HK-2 (cell line): ENCODE results near the gene PPP3CA.
A peak's percentile ranks its signal among the peaks of the same experiment; 100 is the strongest.
"Not testable (repeated sequence)": the region's sequence is repeated elsewhere in the genome, so short reads cannot be mapped to it uniquely, and the experiment has no call there.

Experiments used
- DNase-seq: peaks from one replicate; pipeline ENCODE4 v3.0.0-alpha.2; 2018; ENCODE audit not compliant: unreplicated experiment

Gene PPP3CA

GRCh38 chr4:101254776-101255175, 92.5 kb downstream of the PPP3CA start:
- DNase-seq = no peak

GRCh38 chr4:101253121-101253520, 94.2 kb downstream of the PPP3CA start:
- DNase-seq = no peak

- DNase-seq = no peak
Measured at GRCh38 chr4:101252721-101253120, 94.6 kb downstream of the PPP3CA start.

- no peak for DNase-seq
Measured at GRCh38 chr4:101251261-101251660, 96.1 kb downstream of the PPP3CA start.

DNA sequence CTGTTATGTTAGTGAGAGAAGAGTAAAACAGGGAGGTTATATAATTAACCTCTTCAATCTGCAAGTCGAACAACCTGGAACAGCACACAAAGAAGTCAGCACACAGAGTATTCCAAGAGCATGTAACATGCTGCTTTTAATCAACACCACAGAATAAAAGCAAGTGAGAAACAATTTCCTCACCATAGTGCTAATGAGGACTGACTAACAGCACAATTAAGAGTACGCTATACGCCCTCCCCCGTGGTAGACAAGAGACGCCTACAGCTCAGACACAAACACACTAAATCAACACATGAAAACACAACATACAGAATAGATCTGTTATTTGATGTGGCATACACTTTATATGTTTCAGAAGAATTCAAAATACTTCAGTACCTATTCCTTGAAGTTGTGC, 103.0 kb downstream of the PPP3CA start:
- no peak for DNase-seq

GRCh38 chr4:101242441-101242840, 104.9 kb downstream of the PPP3CA start:
- DNase-seq = no peak

GRCh38 chr4:101240099-101240498, 107.2 kb downstream of the PPP3CA start:
- DNase-seq = no peak

DNA sequence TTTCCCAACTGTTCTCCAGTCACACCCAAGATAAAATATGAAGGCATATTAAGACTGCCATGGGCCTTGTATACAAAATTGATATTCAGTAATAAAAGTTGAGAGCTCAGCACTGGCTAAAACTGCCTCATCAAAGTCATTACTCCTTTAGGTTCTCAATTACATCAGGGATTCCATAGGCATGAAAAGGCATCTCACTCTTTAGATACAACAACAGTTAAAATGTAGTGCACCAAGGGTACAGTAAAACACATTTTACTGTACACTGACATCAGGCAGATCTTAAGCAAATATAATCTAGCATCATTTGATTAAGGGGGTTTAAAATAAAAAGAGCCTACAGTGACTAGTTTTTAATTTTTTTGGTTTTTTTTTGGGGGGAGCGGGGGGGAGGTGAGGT, 107.7 kb downstream of the PPP3CA start:
- no peak for DNase-seq

DNA sequence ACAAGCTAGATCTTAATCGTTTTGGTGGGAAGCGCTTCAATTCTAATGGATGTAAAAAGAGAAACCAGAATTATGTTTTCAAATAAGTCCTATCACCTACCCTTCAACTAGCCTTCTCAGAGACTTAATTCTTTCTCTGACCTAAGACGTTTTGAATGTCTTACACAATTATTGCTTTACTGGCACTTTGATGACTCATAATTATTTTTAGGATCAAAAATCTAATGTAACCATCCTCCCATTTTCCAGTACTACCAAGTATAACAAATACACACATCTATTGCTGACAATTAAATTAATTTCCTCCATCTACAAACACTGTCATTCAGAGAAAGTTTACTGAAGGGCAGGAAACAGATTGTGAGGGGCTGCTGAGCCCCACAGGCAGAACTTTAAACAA, 108.6 kb downstream of the PPP3CA start:
- no peak for DNase-seq

GRCh38 chr4:101237773-101238172, 109.6 kb downstream of the PPP3CA start:
- DNase-seq = no peak

DNA sequence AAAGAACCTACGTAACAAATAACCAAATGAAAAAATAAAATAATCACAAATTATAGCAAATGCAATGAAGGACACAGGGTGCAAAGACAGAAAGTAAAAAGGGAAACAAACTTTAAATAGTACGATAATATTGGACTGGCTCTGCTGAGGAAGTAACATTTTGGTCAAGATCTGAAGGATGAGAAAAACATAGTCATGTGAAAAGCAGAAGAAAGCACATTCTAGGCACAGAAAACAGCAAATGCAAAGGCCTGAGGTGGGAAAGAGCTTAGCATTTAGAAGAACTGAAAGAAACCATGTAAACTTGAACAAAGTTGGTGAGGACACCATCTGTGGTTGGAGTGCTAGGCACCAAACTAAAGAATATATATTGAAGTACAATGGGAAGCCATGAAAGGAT, 111.2 kb downstream of the PPP3CA start:
- no peak for DNase-seq

DNA sequence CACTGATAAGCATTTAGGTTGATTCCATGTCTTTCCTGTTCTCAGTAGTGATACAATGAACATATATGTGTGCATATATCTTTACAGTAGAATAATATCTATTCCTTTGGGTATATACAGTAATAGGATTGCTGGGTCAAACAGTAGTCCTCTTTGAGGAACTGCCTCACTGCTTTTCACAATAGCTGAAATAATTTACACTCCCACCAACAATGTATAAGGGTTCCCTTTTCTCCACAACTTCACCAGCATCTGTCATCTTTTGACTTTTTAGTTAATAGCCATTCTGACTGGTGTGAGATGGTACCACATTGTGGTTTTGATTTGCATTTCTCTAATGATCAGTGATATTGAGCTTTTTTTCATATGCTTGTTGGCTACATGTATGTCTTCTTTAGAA, 113.2 kb downstream of the PPP3CA start:
- not testable (repeated sequence) for DNase-seq

DNA sequence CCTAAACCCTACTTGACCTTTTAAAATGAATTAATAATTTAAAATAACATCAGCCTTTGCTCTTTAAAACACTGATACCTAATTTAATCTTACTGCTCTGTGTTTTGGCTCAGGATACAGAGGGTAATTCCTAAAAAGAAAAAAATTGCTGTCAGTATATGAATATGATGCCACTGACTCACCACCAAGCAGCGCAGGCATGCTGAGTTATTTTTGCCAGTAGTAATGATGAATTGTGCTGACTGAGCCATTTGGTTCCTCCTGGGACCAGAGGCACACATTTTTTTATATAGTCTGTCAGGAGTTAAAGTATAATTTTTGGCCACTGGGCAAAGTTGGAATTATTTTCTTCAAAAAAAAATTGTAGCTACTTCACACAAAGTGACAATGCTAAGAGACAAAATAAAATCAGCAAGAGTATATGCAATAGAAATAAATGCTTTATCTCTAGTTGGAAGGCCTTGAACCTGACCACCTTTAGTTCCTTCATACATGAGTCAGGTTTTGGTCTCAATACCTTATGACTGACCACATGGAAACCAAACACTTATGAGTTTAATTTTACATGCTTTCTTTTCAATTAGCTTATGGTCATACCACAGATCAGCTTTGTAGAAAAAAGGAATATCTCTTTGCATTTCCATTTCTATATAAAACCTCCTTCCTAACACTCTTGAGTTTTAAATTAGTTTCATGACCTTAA, 115.1 kb downstream of the PPP3CA start:
- DNase-seq = peak; percentile 17

GRCh38 chr4:101230801-101231426, 116.4 kb downstream of the PPP3CA start:
- no peak for DNase-seq

DNA sequence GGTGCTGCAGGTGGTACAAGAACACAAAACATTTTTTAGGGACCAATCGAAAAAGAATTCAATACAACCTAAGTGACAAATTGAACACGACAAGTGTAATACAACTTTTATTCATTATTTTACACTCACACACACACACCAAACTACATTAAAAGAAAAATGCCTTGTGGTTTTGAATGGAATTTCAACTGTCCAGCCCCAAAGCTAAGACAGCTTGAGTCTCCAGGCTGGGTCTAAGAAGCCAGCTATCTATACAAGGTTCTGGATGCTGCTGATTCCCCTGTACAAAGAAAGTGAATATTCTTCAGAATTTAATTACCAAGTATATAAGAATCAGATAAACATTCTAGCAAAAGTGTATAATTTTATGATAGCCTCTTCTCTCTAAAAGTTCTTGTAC, 118.2 kb downstream of the PPP3CA start:
- DNase-seq = no peak

- no peak for DNase-seq
Measured at GRCh38 chr4:101227715-101228114, 119.6 kb downstream of the PPP3CA start.

GRCh38 chr4:101224358-101225218, 122.7 kb downstream of the PPP3CA start:
- no peak for DNase-seq

GRCh38 chr4:101222156-101222845, 125.0 kb downstream of the PPP3CA start:
- DNase-seq = no peak

DNA sequence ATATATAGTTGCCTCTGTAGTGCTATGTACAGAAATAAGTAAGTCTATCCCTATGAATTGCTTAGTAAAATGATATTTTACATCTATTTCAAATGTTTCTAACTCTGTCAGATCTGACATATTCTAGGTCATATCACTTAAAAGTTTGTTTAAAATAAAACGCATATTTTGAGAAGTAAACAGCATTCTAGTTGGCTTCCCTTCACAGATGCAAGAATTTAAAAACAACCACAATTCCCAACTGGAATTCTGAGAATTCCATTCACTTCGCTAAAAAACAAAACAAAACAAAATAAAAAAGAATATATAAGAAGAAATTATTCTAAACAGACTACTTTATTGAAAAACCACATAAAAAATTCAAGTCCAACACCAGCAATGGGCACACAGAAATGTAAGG, 126.0 kb downstream of the PPP3CA start:
- DNase-seq = no peak

DNA sequence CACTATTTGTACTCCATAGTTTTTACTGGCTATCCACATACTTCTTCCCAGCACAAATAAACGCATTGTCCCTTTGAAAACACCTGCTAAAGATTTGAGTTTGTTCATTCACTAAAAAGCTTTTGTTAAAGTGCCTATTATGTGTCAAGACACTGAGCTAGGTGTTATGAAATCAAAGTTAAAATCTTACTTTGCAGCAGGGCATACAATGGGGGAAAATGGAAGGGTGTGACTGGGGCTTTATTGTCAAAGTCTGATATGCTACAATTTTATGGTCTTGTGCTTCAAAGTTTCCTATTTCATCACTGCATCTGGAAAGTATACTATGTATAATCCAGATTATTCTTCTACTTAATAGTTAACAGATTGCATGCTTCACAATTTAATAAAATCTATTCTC, 128.4 kb downstream of the PPP3CA start:
- no peak for DNase-seq

GRCh38 chr4:101218346-101218745, 129.0 kb downstream of the PPP3CA start:
- no peak for DNase-seq

GRCh38 chr4:101217353-101218031, 129.8 kb downstream of the PPP3CA start:
- DNase-seq = no peak
